HG03442 (cell line): ENCODE results near the gene SAE1.
"Not testable (repeated sequence)": the region's sequence is repeated elsewhere in the genome, so short reads cannot be mapped to it uniquely, and the experiment has no call there.

ENCODE experiments used
- ATAC-seq: cut with Tn5 transposase; IDR thresholded peaks from one replicate; pipeline ENCODE4 v1.9.1; 2021; ENCODE audit warnings: mild to moderate bottlenecking, moderate library complexity; ENCODE audit not compliant: unreplicated experiment

Gene SAE1

GRCh38 chr19:47232422-47233211, 102.0 kb downstream of the SAE1 start:
- no peak for ATAC-seq

GRCh38 chr19:47236072-47236675, 105.5 kb downstream of the SAE1 start:
- ATAC-seq = no peak

- no peak for ATAC-seq
Measured at GRCh38 chr19:47239152-47239551, 108.5 kb downstream of the SAE1 start.

- no peak for ATAC-seq
Measured at GRCh38 chr19:47239610-47240296, 109.1 kb downstream of the SAE1 start.

GRCh38 chr19:47240556-47240955, 109.9 kb downstream of the SAE1 start:
- ATAC-seq = no peak

GRCh38 chr19:47240996-47241918, 110.6 kb downstream of the SAE1 start:
- ATAC-seq = no peak

GRCh38 chr19:47241919-47242577, 111.4 kb downstream of the SAE1 start:
- no peak for ATAC-seq

- no peak for ATAC-seq
Measured at GRCh38 chr19:47243364-47243775, 112.7 kb downstream of the SAE1 start.

GRCh38 chr19:47243776-47244547, 113.3 kb downstream of the SAE1 start:
- ATAC-seq = peak; percentile 47

GRCh38 chr19:47247308-47247990, 116.8 kb downstream of the SAE1 start:
- no peak for ATAC-seq

GRCh38 chr19:47253016-47253415, 122.4 kb downstream of the SAE1 start:
- not testable (repeated sequence) for ATAC-seq

GRCh38 chr19:47253467-47253881, 122.8 kb downstream of the SAE1 start:
- ATAC-seq = no peak

GRCh38 chr19:47253970-47254369, 123.3 kb downstream of the SAE1 start:
- ATAC-seq = no peak

- ATAC-seq = peak; percentile 47
Measured at GRCh38 chr19:47255879-47256692, 125.5 kb downstream of the SAE1 start, which contains the start of gene CCDC9. CCDC9 (plus strand) TSS chr19:47256525; CDS start chr19:47258401, 1,876 bp downstream.

GRCh38 chr19:47256693-47257410, 126.2 kb downstream of the SAE1 start:
- peak; percentile 69 for ATAC-seq

- ATAC-seq = no peak
Measured at GRCh38 chr19:47257411-47258169, 127.0 kb downstream of the SAE1 start.

- no peak for ATAC-seq
Measured at GRCh38 chr19:47258434-47258833, 127.8 kb downstream of the SAE1 start.
